Pancreas (tissue), 10 donors: Measurements from ENCODE around the gene UBASH3A. TPM values are rescaled to one million over a fixed set of nuclear protein-coding genes. Genes with fewer than 3 reads are reported as not detected.

Experiments used
- ATAC-seq, 4 donors: fragments of 200-7000 bp; cut with Tn5 transposase; one replicate each; pipeline versions ENCODE4 v1.8.0 to v1.9.1; 2020; ENCODE audit warnings: mild to moderate bottlenecking in 4 of 4, moderate library complexity in 4 of 4
- DNase-seq, 6 donors: peaks; one replicate each; pipeline ENCODE4 v3.0.0-alpha.2; 2020
- FAIRE-seq: peaks from 2 replicates; lab custom pipeline; 2012; peaks lifted over from hg19 to GRCh38; lab: Jason Lieb, UNC
- H3K27ac ChIP-seq, 4 donors: fragments of 200-600 bp; sonication (generic); 1 replicate in 3 of 4; 2 replicates in 1 of 4; pipeline versions ENCODE4 v1.5.0 to v1.8.0; 2020
- H3K27me3 ChIP-seq, 4 donors: fragments of 200-600 bp; one replicate each; pipeline ENCODE4 v1.8.0; 2021
- H3K36me3 ChIP-seq, 3 donors: fragments of 200-600 bp; sonication (generic) in 1 of 3; one replicate each; pipeline versions ENCODE4 v1.5.0 to v1.8.0; 2020 to 2021
- H3K4me1 ChIP-seq, 3 donors: fragments of 200-600 bp; one replicate each; pipeline ENCODE4 v1.8.0; 2021
- H3K4me3 ChIP-seq, 4 donors: fragments of 200-600 bp; sonication (generic) in 2 of 4; one replicate each; pipeline versions ENCODE4 v1.5.0 to v1.8.0; 2020 to 2021
- H3K9me3 ChIP-seq, 4 donors: fragments of 200-600 bp; one replicate each; pipeline ENCODE4 v1.8.0; 2021
- WGBS, 2 donors: extraction: QIAGEN DNeasy Blood & Tissue Kit; methylation state at CpG; one replicate each; pipeline ENCODE4 v1.1.7; 2013; 5-methylcytosine and 5-hydroxymethylcytosine counted together
- intact Hi-C, 3 donors: fragments of 100-400 bp; cut with DNase I; formaldehyde crosslinking; loops; one replicate each; pipeline versions ENCODE4 v1.11.1 to v1.14.2; 2022
- polyA plus RNA-seq, 2 donors: library from polyadenylated mRNA; stranded (reverse); fragments of 200-250 nt; gene quantifications; one replicate each; pipeline ENCODE4 v1.2.3, GENCODE V29; 2013
- total RNA-seq, 6 donors: library from RNA; stranded (reverse); fragmentation: NEBNext Ultra II Directional in 4 of 6; extraction: Animal tissue kit (Norgen Biotek cat#: 25700) in 4 of 6; gene quantifications; one replicate each; pipeline versions ENCODE4 v1.2.1 to v1.2.4, GENCODE V29; 2021 to 2023
- TF ChIP-seq, protein P1 (sequence below), 4 donors: fragments of 200-600 bp; sonication (generic) in 3 of 4; IDR thresholded peaks; one replicate each; pipeline versions ENCODE4 v1.5.0 to v1.8.0; 2021; ENCODE audit warnings: antibody characterized with exemption in 4 of 4
- donor health status: healthy with polysubstance abuse.
- donor health status: DM: no; HTN: no; CAD: no; lungs with moderate emphysema.
- donor health status: DM: no; HTN: no; CAD: no.
- donor health status: control.
- donor health status: control.
- donor health status: Bipolar disorder and iron deficiency.
- donor health status: DM: yes; HTN: yes; CAD: no.
- donor health status: DM: no; HTN: no; CAD: no.
- donor health status: DM: no; HTN: no; CAD: no.
- donor health status: DM: yes; HTN: yes; CAD: no.

UBASH3A gene
- total and polyA plus RNA-seq, 8 donors = 0.15 to 0.40 (median 0.32) TPM; not detected in 1

DNA sequence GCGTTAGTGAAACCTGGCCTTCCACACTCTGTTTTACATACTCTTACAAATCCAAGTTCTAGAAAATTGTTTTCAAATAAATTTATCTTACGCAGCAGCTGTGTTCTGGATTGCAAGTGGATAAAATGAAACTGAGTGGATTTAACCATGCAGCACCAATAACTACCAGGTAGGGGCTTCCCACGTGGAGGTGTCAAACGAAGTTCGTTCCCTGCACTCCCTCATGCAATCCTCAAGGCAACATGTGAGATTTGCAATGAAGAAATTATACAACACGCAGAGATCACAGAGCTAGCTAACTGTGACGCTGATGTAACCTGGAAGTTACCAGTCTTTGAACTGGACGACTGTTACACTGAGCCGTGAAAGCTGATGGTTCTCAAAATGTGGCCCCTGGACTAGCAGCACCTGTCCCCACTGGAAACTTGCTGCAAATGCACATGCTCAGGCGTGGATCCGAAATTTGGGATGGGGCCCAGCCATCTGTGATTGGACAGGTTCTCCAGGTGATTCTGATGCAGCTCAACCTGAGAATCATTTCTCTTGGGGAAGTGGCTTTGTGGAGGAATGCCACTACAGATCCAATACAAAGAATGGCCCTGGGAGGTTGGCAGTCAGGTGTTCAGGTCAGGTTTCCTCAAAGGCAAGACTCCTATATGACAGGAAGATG is 56.0 kb downstream of the UBASH3A start:
- Histone ChIP-seq H3K27ac (peak overlapping the region in 2 of 4 donors; percentile 10 to 13), H3K36me3 (no peaks in the 10 kb centered on the region), H3K4me3 (no peak overlapping the region), H3K4me1 (peaks cover 14 to 27% (median 24%) of the 10 kb centered on the region in 3 donors), H3K9me3 (no peaks in the 10 kb centered on the region), H3K27me3 (no peaks in the 10 kb centered on the region)
- WGBS, 2 donors = 78 to 81% methylated on average over 11 of the region's 11 CpGs
- intact Hi-C loops = no loop called here
- FAIRE-seq (no peak), ATAC-seq (no peak), DNase-seq (no peak)
- TF ChIP-seq, protein P1, sequence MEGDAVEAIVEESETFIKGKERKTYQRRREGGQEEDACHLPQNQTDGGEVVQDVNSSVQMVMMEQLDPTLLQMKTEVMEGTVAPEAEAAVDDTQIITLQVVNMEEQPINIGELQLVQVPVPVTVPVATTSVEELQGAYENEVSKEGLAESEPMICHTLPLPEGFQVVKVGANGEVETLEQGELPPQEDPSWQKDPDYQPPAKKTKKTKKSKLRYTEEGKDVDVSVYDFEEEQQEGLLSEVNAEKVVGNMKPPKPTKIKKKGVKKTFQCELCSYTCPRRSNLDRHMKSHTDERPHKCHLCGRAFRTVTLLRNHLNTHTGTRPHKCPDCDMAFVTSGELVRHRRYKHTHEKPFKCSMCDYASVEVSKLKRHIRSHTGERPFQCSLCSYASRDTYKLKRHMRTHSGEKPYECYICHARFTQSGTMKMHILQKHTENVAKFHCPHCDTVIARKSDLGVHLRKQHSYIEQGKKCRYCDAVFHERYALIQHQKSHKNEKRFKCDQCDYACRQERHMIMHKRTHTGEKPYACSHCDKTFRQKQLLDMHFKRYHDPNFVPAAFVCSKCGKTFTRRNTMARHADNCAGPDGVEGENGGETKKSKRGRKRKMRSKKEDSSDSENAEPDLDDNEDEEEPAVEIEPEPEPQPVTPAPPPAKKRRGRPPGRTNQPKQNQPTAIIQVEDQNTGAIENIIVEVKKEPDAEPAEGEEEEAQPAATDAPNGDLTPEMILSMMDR (IDR thresholded peaks at IDR 0.05) = no peak

DNA sequence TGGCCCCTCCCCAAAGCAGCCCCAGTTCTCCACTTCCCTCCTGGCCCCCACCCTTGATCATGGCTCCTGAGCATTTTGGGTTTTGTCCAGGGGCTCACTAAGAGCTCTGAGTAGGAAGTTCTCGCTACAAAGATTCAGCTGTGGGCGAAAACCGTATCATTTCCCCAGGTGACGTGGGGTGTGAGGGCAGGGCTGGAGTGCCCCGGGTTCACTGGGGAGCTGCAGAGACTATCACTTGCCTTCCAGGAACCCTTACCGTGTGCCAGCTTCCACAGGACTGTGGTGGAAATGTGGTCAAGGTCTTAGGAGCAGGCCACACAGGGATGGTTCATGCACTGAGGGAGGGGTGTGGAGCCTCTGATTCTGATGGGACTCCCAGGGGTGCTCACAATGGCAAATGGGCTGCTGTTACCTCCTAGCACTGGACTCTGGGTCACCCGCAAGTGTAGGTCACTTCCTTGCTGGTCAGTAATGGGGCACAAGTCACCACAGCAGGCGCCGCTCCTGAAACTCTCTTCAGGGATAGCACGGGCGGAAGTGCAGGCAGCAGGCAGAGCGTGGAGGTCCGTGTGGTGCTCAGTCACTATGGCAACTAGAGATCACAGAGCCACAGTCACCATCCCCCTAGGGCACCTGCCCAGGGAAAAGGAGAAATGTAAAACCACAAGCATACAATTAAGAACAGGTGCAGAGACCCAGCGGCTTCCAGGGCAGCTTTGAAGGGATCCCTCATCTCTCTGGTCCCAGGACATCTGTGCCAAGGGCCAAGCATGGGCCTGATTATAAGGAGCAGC is 56.9 kb downstream of the UBASH3A start:
- Histone ChIP-seq H3K9me3 (no peaks in the 10 kb centered on the region), H3K4me1 (peaks cover 22 to 34% (median 33%) of the 10 kb centered on the region in 3 donors), H3K36me3 (no peaks in the 10 kb centered on the region), H3K4me3 (no peak overlapping the region), H3K27ac (no peak overlapping the region), H3K27me3 (no peaks in the 10 kb centered on the region)
- FAIRE-seq (no peak), DNase-seq (no peak), ATAC-seq (peak in 2 of 4 donors; percentile 24 to 25)
- intact Hi-C loops = no loop called here
- TF ChIP-seq, protein P1 (IDR thresholded peaks at IDR 0.05) = no peak
- WGBS, 2 donors = 77 to 81% methylated on average over 14 of the region's 14 CpGs

DNA sequence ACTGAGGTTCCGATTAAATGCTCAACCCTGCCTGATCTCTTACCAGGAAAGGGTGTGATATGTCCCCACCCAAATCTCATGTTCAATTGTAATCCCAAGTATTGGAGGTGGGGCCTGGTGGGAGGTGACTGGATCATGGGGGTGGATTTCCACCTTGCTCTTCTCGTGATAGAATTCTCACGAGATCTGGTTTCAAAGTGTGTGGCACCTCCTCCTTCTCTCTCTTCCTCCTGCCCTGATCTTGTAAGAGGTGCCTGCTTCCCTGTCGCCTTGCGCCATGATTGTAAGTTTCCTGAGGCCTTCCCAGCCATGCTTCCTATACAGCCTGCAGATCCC is 57.5 kb downstream of the UBASH3A start:
- TF ChIP-seq, protein P1 (IDR thresholded peaks at IDR 0.05) = no peak
- no peaks in the 10 kb centered on the region for H3K9me3 ChIP-seq
- FAIRE-seq (no peak), ATAC-seq (no peak), DNase-seq (no peak)
- peak overlapping the region in 1 of 4 donors; percentile 85 for H3K27ac ChIP-seq
- no peaks in the 10 kb centered on the region for H3K36me3 ChIP-seq
- 83 to 90% methylated on average over 5 of the region's 5 CpGs for WGBS, 2 donors
- H3K4me3 ChIP-seq = no peak overlapping the region
- H3K4me1 ChIP-seq = peaks cover 26 to 37% (median 37%) of the 10 kb centered on the region in 3 donors
- no peaks in the 10 kb centered on the region for H3K27me3 ChIP-seq
- intact Hi-C loops = no loop called here

DNA sequence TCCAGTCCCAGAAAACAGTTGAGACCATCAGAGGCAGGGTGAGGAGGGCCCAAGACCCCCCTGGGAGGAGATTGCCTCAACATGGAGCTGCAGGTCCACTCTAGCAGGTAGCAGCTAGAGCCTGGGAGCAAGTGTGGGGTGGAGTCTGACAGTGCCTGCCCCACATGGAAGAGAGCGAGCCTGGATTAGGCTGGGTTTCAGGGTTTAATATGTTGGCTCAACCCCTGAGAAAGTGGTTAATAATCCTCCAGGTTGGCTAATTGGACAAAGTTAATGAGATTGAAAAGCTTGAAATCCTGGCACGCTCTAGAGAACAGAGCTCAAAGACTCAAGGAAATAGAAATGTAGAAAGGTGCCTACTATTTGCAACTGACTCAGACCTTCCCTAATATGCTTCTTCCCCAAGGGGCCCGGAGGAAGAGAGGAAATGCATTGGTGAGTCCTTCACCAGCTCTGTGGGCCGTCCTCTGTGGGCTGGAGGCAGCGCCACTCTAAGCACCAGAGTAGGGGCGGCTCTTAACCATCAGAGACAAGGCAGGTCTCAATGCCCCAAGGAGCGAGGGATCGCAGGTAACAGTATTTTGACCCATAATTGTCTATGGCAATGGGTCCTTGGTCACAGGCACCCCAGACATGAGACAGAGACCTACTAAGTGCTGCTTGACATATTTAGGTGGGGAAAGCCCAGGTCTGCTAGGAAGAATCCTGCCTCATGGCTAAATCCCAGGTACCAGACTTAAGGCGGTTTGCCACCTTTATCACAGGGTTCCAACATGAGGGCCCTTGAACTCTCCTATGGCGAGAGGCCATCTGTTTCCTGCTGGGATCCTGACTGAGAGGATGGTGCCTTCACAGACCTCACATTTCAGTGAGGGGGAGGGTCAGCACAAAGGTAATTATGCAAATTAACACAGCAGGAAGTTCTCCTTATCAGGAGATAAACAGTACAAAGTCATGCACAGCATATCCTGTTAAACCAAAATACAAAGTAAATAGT is 58.5 kb downstream of the UBASH3A start:
- intact Hi-C loops = no loop called here
- ATAC-seq = peak; percentile 59 to 72 (median 67)
- H3K4me1 ChIP-seq = peaks cover 34 to 37% (median 37%) of the 10 kb centered on the region in 3 donors
- H3K4me3 ChIP-seq = no peak overlapping the region
- DNase-seq = peak in 4 of 6 donors; percentile 53 to 66 (median 57)
- peak overlapping the region; percentile 65 to 85 (median 76) for H3K27ac ChIP-seq
- no peaks in the 10 kb centered on the region for H3K36me3 ChIP-seq
- no peak for FAIRE-seq
- TF ChIP-seq, protein P1 (IDR thresholded peaks at IDR 0.05) = no peak
- WGBS, 2 donors = 33 to 59% methylated on average over 10 of the region's 10 CpGs
- no peaks in the 10 kb centered on the region for H3K9me3 ChIP-seq
- H3K27me3 ChIP-seq = no peaks in the 10 kb centered on the region
